Nucleus accumbens (tissue), 56 donors: ENCODE measurements around the gene ANKMY2.
A peak's percentile ranks its signal among the peaks of the same experiment; 100 is the strongest.
"Not testable (repeated sequence)": the region's sequence is repeated elsewhere in the genome, so short reads cannot be mapped to it uniquely, and the experiment has no call there.

Experiments used
- DNase-seq, 56 donors: peaks; one replicate each; lab custom pipeline; 2025; lab: John Stamatoyannopoulos, UW

ANKMY2 gene

GRCh38 chr7:16660702-16661464 is 15.3 kb upstream of the ANKMY2 start:
- no peak for DNase-seq

- not testable (repeated sequence) for DNase-seq
Measured at GRCh38 chr7:16659854-16660497, 14.4 kb upstream of the ANKMY2 start.

GRCh38 chr7:16657656-16658279 is 12.2 kb upstream of the ANKMY2 start:
- DNase-seq, result no peak

- DNase-seq, result no peak
Measured at GRCh38 chr7:16656141-16656540, 10.6 kb upstream of the ANKMY2 start.

GRCh38 chr7:16655394-16655793 is 9.8 kb upstream of the ANKMY2 start:
- no peak for DNase-seq

GRCh38 chr7:16652888-16653287 is 7.3 kb upstream of the ANKMY2 start:
- DNase-seq, result no peak

- DNase-seq, result no peak
Measured at GRCh38 chr7:16652240-16652583, 6.7 kb upstream of the ANKMY2 start.

- DNase-seq, result no peak
Measured at GRCh38 chr7:16651396-16652239, 6.1 kb upstream of the ANKMY2 start.

GRCh38 chr7:16650266-16650665 is 4.7 kb upstream of the ANKMY2 start:
- DNase-seq, result no peak

- no peak for DNase-seq
Measured at GRCh38 chr7:16649196-16649595, 3.6 kb upstream of the ANKMY2 start.

- peak in 1 of 56 donors; percentile 6 for DNase-seq
Measured at GRCh38 chr7:16648551-16648950, 3.0 kb upstream of the ANKMY2 start.

- no peak for DNase-seq
Measured at GRCh38 chr7:16647435-16647960, 1.9 kb upstream of the ANKMY2 start.

- DNase-seq, result peak in 14 of 56 donors; percentile 34 to 71 (median 49)
Measured at GRCh38 chr7:16646472-16647072, 1.0 kb upstream of the ANKMY2 start.

GRCh38 chr7:16644636-16645592 is 640 bp downstream of the ANKMY2 start:
- peak in 30 of 56 donors; percentile 7 to 71 (median 46) for DNase-seq

- DNase-seq, result no peak
Measured at GRCh38 chr7:16644157-16644556, 1.4 kb downstream of the ANKMY2 start.

- no peak for DNase-seq
Measured at GRCh38 chr7:16638282-16639280, 7.0 kb downstream of the ANKMY2 start.

- DNase-seq, result no peak
Measured at GRCh38 chr7:16637379-16637778, 8.2 kb downstream of the ANKMY2 start.
